Coronary artery (tissue), 2 donors: Measurements from ENCODE around the gene SNAP47.

ENCODE experiments used
- DNase-seq: peaks from one replicate; pipeline ENCODE4 v3.0.0-alpha.2; 2017; ENCODE audit warnings: low spot score
- H3K27ac ChIP-seq, 2 donors: fragments of 200-600 bp; sonication (generic); one replicate each; pipeline ENCODE4 v1.5.1; 2016 to 2019
- H3K4me3 ChIP-seq: fragments of 200-600 bp; sonication (generic); 2 replicates; pipeline ENCODE4 v1.5.1; 2016; ENCODE audit warnings: mild to moderate bottlenecking, moderate library complexity
- TF ChIP-seq, protein P1 (sequence below): fragments of 200-600 bp; sonication (generic); IDR thresholded peaks from one replicate; pipeline ENCODE4 v1.5.1; 2019; ENCODE audit warnings: antibody characterized with exemption

The SNAP47 gene

GRCh38 chr1:227733309-227733705 is 1.9 kb upstream of the SNAP47 start:
- Histone ChIP-seq H3K27ac (no peak overlapping the region), H3K4me3 (peak overlapping the region; percentile 90)
- no peak for DNase-seq
- TF ChIP-seq, protein P1, sequence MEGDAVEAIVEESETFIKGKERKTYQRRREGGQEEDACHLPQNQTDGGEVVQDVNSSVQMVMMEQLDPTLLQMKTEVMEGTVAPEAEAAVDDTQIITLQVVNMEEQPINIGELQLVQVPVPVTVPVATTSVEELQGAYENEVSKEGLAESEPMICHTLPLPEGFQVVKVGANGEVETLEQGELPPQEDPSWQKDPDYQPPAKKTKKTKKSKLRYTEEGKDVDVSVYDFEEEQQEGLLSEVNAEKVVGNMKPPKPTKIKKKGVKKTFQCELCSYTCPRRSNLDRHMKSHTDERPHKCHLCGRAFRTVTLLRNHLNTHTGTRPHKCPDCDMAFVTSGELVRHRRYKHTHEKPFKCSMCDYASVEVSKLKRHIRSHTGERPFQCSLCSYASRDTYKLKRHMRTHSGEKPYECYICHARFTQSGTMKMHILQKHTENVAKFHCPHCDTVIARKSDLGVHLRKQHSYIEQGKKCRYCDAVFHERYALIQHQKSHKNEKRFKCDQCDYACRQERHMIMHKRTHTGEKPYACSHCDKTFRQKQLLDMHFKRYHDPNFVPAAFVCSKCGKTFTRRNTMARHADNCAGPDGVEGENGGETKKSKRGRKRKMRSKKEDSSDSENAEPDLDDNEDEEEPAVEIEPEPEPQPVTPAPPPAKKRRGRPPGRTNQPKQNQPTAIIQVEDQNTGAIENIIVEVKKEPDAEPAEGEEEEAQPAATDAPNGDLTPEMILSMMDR = no peak

- TF ChIP-seq, protein P1 = no peak
- Histone ChIP-seq H3K27ac (no peak overlapping the region), H3K4me3 (peak overlapping the region; percentile 90)
- no peak for DNase-seq
These were observed 1.3 kb upstream of the SNAP47 start for GRCh38 chr1:227733751-227734545.

DNA sequence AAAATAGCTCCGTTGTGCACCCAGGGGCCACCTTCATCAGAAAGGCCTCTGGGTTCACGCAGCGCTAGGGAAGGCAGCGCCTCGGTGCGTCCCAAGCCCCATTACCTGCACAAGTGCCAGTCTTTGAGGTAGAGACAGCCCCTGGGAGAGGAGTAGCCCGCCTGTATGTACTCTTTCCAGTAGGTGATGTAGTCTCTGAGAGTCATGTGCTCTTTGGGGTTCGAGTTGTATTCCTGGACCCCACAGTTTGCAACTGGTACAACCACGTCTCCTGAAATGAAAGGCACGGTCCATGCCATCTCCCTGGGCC is 734 bp upstream of the SNAP47 start:
- TF ChIP-seq, protein P1 = no peak
- peak overlapping the region; percentile 77 to 88 for H3K27ac ChIP-seq
- H3K4me3 ChIP-seq = peak overlapping the region; percentile 90
- DNase-seq = no peak

DNA sequence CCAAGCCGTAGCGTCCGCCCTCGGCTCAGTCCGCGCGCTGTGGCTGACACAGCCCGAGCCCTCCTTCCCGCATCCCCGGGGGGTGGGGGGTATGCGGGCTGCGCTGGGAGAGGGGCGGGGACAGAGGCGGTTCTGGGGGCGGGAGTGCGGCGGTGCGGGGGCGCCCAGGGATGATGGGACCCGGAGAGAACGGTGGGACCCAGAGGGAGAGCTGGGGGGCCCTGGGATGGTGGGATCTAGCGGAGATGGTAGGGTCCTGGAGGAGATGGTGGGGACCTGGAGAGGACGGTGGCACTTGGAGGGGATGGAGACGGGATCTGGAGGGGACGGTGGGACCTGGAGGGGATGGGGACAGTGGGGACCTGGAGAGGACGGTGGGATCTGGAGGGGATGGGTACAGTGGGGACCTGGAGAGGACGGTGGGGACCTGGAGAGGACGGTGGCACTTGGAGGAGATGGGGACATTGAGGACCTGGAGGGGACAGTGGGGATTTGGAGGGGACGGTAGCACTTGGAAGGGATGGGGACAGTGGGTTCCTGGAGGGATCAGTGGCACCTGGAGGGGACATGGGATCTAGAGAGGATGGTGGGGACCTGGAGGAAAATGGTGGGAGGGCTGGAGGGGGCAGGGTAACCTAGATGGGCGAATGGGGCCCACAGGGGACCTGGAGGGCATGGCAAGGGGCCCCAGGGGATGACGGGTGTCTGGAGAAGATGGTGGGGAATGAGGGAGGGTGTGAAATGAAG is 477 bp downstream of the SNAP47 start:
- no peak for DNase-seq
- H3K27ac ChIP-seq = peak overlapping the region; percentile 77 to 88

GRCh38 chr1:227736814-227737432 is 1.7 kb downstream of the SNAP47 start:
- TF ChIP-seq, protein P1 = no peak
- no peak overlapping the region for H3K27ac ChIP-seq
- DNase-seq = no peak
- no peak overlapping the region for H3K4me3 ChIP-seq

More for the DNA sequence above, 477 bp downstream of the SNAP47 start:
- TF ChIP-seq, protein P1 = no peak
- peak overlapping the region; percentile 90 for H3K4me3 ChIP-seq

DNA sequence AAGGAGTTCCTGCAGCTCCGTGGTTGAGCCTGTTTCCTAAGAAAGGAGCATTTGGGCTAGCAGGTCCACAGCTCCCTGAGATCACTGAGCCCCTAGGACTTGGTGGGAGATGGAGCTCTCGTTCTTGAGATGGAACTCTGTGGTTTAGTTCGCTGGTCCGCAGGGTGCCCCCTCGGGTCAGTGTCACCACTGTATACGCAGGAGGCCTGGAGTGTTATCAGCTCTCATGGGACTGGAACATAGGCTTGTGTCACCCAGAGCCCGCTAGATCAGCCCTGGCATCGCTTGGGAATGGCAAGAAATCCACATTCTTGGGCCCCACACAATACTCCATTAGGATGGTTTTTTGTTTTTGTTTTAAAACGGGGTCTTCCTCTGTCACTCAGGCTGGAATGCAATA is 3.6 kb downstream of the SNAP47 start:
- no peak overlapping the region for H3K4me3 ChIP-seq
- H3K27ac ChIP-seq = no peak overlapping the region
- TF ChIP-seq, protein P1 = no peak
- no peak for DNase-seq
